GM19035 (cell line): Measurements from ENCODE around the gene ADAP2.
"Not testable (repeated sequence)": the region's sequence is repeated elsewhere in the genome, so short reads cannot be mapped to it uniquely, and the experiment has no call there.

Experiments used
- ATAC-seq: cut with Tn5 transposase; IDR thresholded peaks from one replicate; pipeline ENCODE4 v1.9.1; 2021; ENCODE audit not compliant: unreplicated experiment

ADAP2 gene

GRCh38 chr17:30967911-30968310 is 46.2 kb downstream of the ADAP2 start:
- not testable (repeated sequence) for ATAC-seq

- peak; percentile 20 for ATAC-seq
These were observed 48.5 kb downstream of the ADAP2 start for GRCh38 chr17:30969989-30970830.

GRCh38 chr17:30970831-30971567 is 49.3 kb downstream of the ADAP2 start, which contains the start of gene RNF135:
Gene RNF135, plus strand, starts transcription at chr17:30971039. Its CDS starts 35 bp downstream, at chr17:30971074.
- ATAC-seq: peak; percentile 57

- ATAC-seq: no peak
These were observed 53.5 kb downstream of the ADAP2 start for GRCh38 chr17:30975042-30975820.

- ATAC-seq: not testable (repeated sequence)
These were observed 58.2 kb downstream of the ADAP2 start for GRCh38 chr17:30979919-30980318.

- ATAC-seq: no peak
These were observed 60.1 kb downstream of the ADAP2 start for GRCh38 chr17:30981531-30982519.

GRCh38 chr17:30982855-30983254 is 61.1 kb downstream of the ADAP2 start:
- ATAC-seq: no peak

- no peak for ATAC-seq
These were observed 68.7 kb downstream of the ADAP2 start for GRCh38 chr17:30990458-30990857.

- no peak for ATAC-seq
These were observed 70.8 kb downstream of the ADAP2 start for GRCh38 chr17:30992551-30992950.

- no peak for ATAC-seq
These were observed 73.6 kb downstream of the ADAP2 start for GRCh38 chr17:30995347-30995746.

- no peak for ATAC-seq
These were observed 74.7 kb downstream of the ADAP2 start for GRCh38 chr17:30996486-30996885.

GRCh38 chr17:30997270-30997669 is 75.5 kb downstream of the ADAP2 start:
- no peak for ATAC-seq

GRCh38 chr17:30997842-30998241 is 76.1 kb downstream of the ADAP2 start:
- ATAC-seq: no peak

GRCh38 chr17:31002047-31002446 is 80.3 kb downstream of the ADAP2 start:
- no peak for ATAC-seq

- ATAC-seq: no peak
These were observed 81.6 kb downstream of the ADAP2 start for GRCh38 chr17:31003225-31003866.

GRCh38 chr17:31004160-31004559 is 82.4 kb downstream of the ADAP2 start:
- no peak for ATAC-seq

- no peak for ATAC-seq
These were observed 86.1 kb downstream of the ADAP2 start for GRCh38 chr17:31007695-31008373.

- ATAC-seq: peak; percentile 67
These were observed 86.8 kb downstream of the ADAP2 start for GRCh38 chr17:31008374-31009041.
